OCI-LY7 (cell line): ENCODE results near the gene PCK1.

Experiments used
- EZH2phosphoT487 ChIP-seq: fragments of 200-600 bp; sonication (generic); IDR thresholded peaks from 2 replicates; pipeline ENCODE4 v1.6.1; 2018; ENCODE audit warnings: low read depth, borderline replicate concordance, mild to moderate bottlenecking, mixed run types, antibody characterized with exemption, low read length, moderate library complexity, mixed read lengths
- TF ChIP-seq, protein P1 (sequence below): fragments of 200-600 bp; sonication (generic); conservative IDR thresholded peaks from 2 replicates; pipeline ENCODE4 v1.5.1; 2014; ENCODE audit warnings: mild to moderate bottlenecking, antibody characterized with exemption, low read length, moderate library complexity, mixed read lengths

DNA sequence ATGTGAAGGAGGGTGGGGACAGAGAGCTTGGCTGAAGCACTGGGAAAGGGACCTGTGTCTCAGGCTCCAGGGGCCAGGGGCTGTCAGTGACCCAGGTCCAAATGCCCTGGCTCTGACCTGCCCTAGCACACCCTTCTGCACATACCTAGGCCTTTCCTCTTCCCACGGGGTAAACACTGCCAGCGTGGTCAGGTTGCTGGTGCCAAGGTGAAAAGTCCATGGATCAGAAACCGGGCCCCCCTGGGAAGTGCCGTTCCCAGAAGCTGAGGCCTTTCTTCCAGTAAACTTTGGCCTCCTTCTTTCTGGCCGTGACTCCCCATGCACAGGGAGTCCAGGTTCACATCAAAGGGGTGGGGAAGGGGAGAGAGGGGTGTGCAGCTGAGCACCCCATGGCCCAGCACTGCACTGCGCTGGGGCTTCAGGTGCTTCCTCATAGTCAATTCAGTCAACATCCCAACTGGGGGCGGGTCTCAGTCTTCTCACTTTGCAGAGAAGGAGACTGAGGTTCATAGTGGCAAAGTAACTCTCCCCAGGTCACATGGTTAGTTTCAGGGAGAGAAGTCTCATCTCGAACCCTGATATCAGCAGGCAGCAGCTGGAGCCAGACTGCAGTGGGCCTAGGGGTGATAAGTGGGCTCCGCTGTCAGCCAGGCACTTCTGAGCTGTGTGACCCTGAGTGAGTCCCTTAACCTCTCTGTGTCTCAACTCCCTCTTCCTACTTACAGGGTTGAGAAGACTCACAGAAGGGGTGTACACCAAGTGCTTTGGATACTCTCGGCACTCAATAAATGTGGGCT, 17.0 kb downstream of the PCK1 start:
- TF ChIP-seq, protein P1, sequence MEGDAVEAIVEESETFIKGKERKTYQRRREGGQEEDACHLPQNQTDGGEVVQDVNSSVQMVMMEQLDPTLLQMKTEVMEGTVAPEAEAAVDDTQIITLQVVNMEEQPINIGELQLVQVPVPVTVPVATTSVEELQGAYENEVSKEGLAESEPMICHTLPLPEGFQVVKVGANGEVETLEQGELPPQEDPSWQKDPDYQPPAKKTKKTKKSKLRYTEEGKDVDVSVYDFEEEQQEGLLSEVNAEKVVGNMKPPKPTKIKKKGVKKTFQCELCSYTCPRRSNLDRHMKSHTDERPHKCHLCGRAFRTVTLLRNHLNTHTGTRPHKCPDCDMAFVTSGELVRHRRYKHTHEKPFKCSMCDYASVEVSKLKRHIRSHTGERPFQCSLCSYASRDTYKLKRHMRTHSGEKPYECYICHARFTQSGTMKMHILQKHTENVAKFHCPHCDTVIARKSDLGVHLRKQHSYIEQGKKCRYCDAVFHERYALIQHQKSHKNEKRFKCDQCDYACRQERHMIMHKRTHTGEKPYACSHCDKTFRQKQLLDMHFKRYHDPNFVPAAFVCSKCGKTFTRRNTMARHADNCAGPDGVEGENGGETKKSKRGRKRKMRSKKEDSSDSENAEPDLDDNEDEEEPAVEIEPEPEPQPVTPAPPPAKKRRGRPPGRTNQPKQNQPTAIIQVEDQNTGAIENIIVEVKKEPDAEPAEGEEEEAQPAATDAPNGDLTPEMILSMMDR: no peak
- TF ChIP-seq EZH2phosphoT487: no peak
